Motor neuron (in vitro differentiated cells): ENCODE measurements around the gene FAS. TPM values are rescaled to one million over a fixed set of nuclear protein-coding genes. Genes with fewer than 3 reads are reported as not detected.

Experiments used
- ATAC-seq, 8 experiments: fragments of 200-7000 bp; cut with Tn5 transposase; replicated peaks in 6 of 8; 2 replicates each; pipeline ENCODE4 v1.8.0; 2021; ENCODE audit warnings: mild to moderate bottlenecking in 8 of 8, moderate library complexity in 8 of 8
- H3K27ac ChIP-seq, 2 donors: fragments of 250-450 bp; sonication (Bioruptor Pico); 2 replicates each; pipeline ENCODE4 v1.9.0; 2021; ENCODE audit warnings: antibody characterized with exemption in 2 of 2, mild to moderate bottlenecking in 2 of 2, moderate library complexity in 1 of 2
- H3K4me1 ChIP-seq, 2 donors: fragments of 250-450 bp; sonication (Bioruptor Pico); replicated peaks in 1 of 2; 2 replicates each; pipeline ENCODE4 v1.6.1; 2021; ENCODE audit warnings: antibody characterized with exemption in 2 of 2, mild to moderate bottlenecking in 2 of 2, moderate library complexity in 1 of 2
- H3K4me3 ChIP-seq, 5 donors: fragments of 250-450 bp; sonication (Bioruptor Pico); 2 replicates each; pipeline ENCODE4 v1.9.0; 2021; ENCODE audit warnings: antibody characterized with exemption in 5 of 5, mild to moderate bottlenecking in 5 of 5, moderate library complexity in 4 of 5
- WGBS, 10 experiments: fragments of 450-650 bp; shearing (Covaris generic); methylation state at CpG; one replicate each; pipeline ENCODE4 v1.0.0; 2022; 5-methylcytosine and 5-hydroxymethylcytosine counted together
- in situ Hi-C, 9 experiments: fragments of 400-800 bp; cut with MboI; loops; one replicate each; pipeline ENCODE4 v1.15.0; 2021; ENCODE audit warnings: low sequenced_read_pairs in 9 of 9, low pct_unique_long_range_greater_than_20kb in 2 of 9; ENCODE audit not compliant: unreplicated experiment in 9 of 9
- total RNA-seq, 8 experiments: library from RNA; unstranded; fragments of 300-600 nt; gene quantifications; 2 replicates each; pipeline versions ENCODE4 v1.2.3 to v1.2.4, GENCODE V29; 2022

The FAS gene
- 10 to 100 TPM in 4 of 8 experiments, 1 to 10 TPM in 4; 1.5 to 65.7 (median 13.3) TPM for total RNA-seq

- in situ Hi-C loops = no loop called here
- Histone ChIP-seq H3K4me3 (peak within 1 kb of the TSS; percentile 43 to 51 (median 44)), H3K27ac (no peak within 1 kb of the TSS), H3K4me1 (peaks cover 2 to 3% of the 10 kb centered on the region in 2 donors)
- ATAC-seq = peak; percentile 59 to 82 (median 78)
- 0 to 20% (median 4%) methylated on average over 1 to 7 of the region's 51 CpGs; no CpG with 5 or more reads in 4 of the 10 experiments for WGBS, 10 experiments
Observed at GRCh38 chr10:88990384-88991160, at the start of gene FAS. Gene FAS, plus strand, starts transcription at chr10:88990798. Its CDS starts 79 bp downstream, at chr10:88990877.

- no peak overlapping the region for H3K27ac ChIP-seq
- ATAC-seq = no peak
- WGBS, 10 experiments = 40 to 97% (median 83%) methylated on average over 1 to 6 of the region's 6 CpGs; no CpG with 5 or more reads in 2 of the 10 experiments
- H3K4me3 ChIP-seq = no peak overlapping the region
- in situ Hi-C loops = loop anchor here in 3 of 9 experiments (25.0 kb wide), 2 partner anchors 104 to 271 kb away; partner anchors contain the start of gene CH25H (in 3 of the 3)
- H3K4me1 ChIP-seq = no peaks in the 10 kb centered on the region
Observed at GRCh38 chr10:88941026-88941425, 49.6 kb upstream of the FAS start.

GRCh38 chr10:88943778-88944177 is 46.8 kb upstream of the FAS start:
- Histone ChIP-seq H3K4me1 (peaks cover 0 to 2% of the 10 kb centered on the region in 2 donors), H3K27ac (no peak overlapping the region), H3K4me3 (no peak overlapping the region)
- ATAC-seq = no peak
- WGBS, 10 experiments = 90 to 100% methylated on average over 2 to 3 of the region's 3 CpGs; no CpG with 5 or more reads in 8 of the 10 experiments
- in situ Hi-C loops = loop anchor here in 3 of 9 experiments (25.0 kb wide), 2 partner anchors 106 to 269 kb away; partner anchors contain the start of gene CH25H (in 3 of the 3)

- in situ Hi-C loops = loop anchor here in 3 of 9 experiments (25.0 kb wide), 2 partner anchors 108 to 267 kb away; partner anchors contain the start of gene CH25H (in 3 of the 3)
- no peak for ATAC-seq
- WGBS, 10 experiments = 50 to 94% (median 77%) methylated on average over 1 to 3 of the region's 3 CpGs
- Histone ChIP-seq H3K4me1 (peaks cover 0 to 2% of the 10 kb centered on the region in 2 donors), H3K4me3 (no peak overlapping the region), H3K27ac (no peak overlapping the region)
Observed at GRCh38 chr10:88944813-88945212, 45.8 kb upstream of the FAS start.

GRCh38 chr10:88946200-88946599 is 44.4 kb upstream of the FAS start:
- peaks cover 0 to 2% of the 10 kb centered on the region in 2 donors for H3K4me1 ChIP-seq
- in situ Hi-C loops = loop anchor here in 3 of 9 experiments (25.0 kb wide), 2 partner anchors 109 to 266 kb away; partner anchors contain the start of gene CH25H (in 3 of the 3)
- 80 to 100% (median 100%) methylated on average over 1 of the region's 1 CpG; no CpG with 5 or more reads in 2 of the 10 experiments for WGBS, 10 experiments
- H3K27ac ChIP-seq = no peak overlapping the region
- no peak for ATAC-seq
- no peak overlapping the region for H3K4me3 ChIP-seq

- in situ Hi-C loops = loop anchor here in 3 of 9 experiments (25.0 kb wide), 2 partner anchors 110 to 265 kb away; partner anchors contain the start of gene CH25H (in 3 of the 3)
- Histone ChIP-seq H3K4me3 (no peak overlapping the region), H3K27ac (no peak overlapping the region), H3K4me1 (peaks cover 0 to 7% of the 10 kb centered on the region in 2 donors)
- 40 to 100% (median 83%) methylated on average over 1 to 4 of the region's 6 CpGs; no CpG with 5 or more reads in 3 of the 10 experiments for WGBS, 10 experiments
- no peak for ATAC-seq
Observed at GRCh38 chr10:88946965-88947590, 43.5 kb upstream of the FAS start.

- no peak overlapping the region for H3K4me3 ChIP-seq
- WGBS, 10 experiments = 85 to 100% (median 100%) methylated on average over 1 to 2 of the region's 2 CpGs; no CpG with 5 or more reads in 2 of the 10 experiments
- in situ Hi-C loops = loop anchor here in 3 of 9 experiments (25.0 kb wide), 2 partner anchors 112 to 263 kb away; partner anchors contain the start of gene CH25H (in 3 of the 3)
Observed at GRCh38 chr10:88949051-88949450, 41.5 kb upstream of the FAS start.

GRCh38 chr10:88949912-88950837 is 40.4 kb upstream of the FAS start:
- H3K4me1 ChIP-seq = peaks cover 0 to 10% of the 10 kb centered on the region in 2 donors
- H3K27ac ChIP-seq = no peak overlapping the region
- no peak for ATAC-seq
- 67 to 100% (median 87%) methylated on average over 2 to 3 of the region's 3 CpGs; no CpG with 5 or more reads in 1 of the 10 experiments for WGBS, 10 experiments
- no peak overlapping the region for H3K4me3 ChIP-seq
- in situ Hi-C loops = loop anchor here in 3 of 9 experiments (25.0 kb wide), 2 partner anchors 113 to 262 kb away; partner anchors contain the start of gene CH25H (in 3 of the 3)

More at GRCh38 chr10:88949051-88949450, 41.5 kb upstream of the FAS start:
- no peak for ATAC-seq
- Histone ChIP-seq H3K27ac (no peak overlapping the region), H3K4me1 (peaks cover 0 to 7% of the 10 kb centered on the region in 2 donors)

GRCh38 chr10:88952647-88953111 is 37.9 kb upstream of the FAS start, which contains the start of gene ACTA2:
Gene ACTA2, minus strand, starts transcription at chr10:88952773. Its CDS starts 3,843 bp downstream, at chr10:88948930.
- peak in 1 of 8 experiments; percentile 47 for ATAC-seq
- no peak within 1 kb of the TSS for H3K4me3 ChIP-seq
- peaks cover 0 to 10% of the 10 kb centered on the region in 2 donors for H3K4me1 ChIP-seq
- H3K27ac ChIP-seq = no peak within 1 kb of the TSS
- in situ Hi-C loops = no loop called here
- 0 to 100% (median 85%) methylated on average over 1 to 8 of the region's 8 CpGs; no CpG with 5 or more reads in 2 of the 10 experiments for WGBS, 10 experiments

GRCh38 chr10:88953662-88954061 is 36.9 kb upstream of the FAS start:
- WGBS, 10 experiments = 73 to 100% (median 94%) methylated on average over 1 to 5 of the region's 5 CpGs; no CpG with 5 or more reads in 1 of the 10 experiments
- H3K4me3 ChIP-seq = no peak overlapping the region
- peaks cover 0 to 8% of the 10 kb centered on the region in 2 donors for H3K4me1 ChIP-seq
- in situ Hi-C loops = no loop called here
- no peak for ATAC-seq
- no peak overlapping the region for H3K27ac ChIP-seq

- H3K4me1 ChIP-seq = peaks cover 0 to 8% of the 10 kb centered on the region in 2 donors
- no peak overlapping the region for H3K27ac ChIP-seq
- ATAC-seq = peak in 1 of 8 experiments; percentile 23
- in situ Hi-C loops = no loop called here
- no peak overlapping the region for H3K4me3 ChIP-seq
- WGBS, 10 experiments = 90 to 100% (median 95%) methylated on average over 2 to 4 of the region's 4 CpGs
Observed at GRCh38 chr10:88954458-88955083, 36.0 kb upstream of the FAS start.
